Inferior parietal cortex (tissue), 1 donor: ENCODE results near the gene TMEM63C.
A peak's percentile ranks its signal among the peaks of the same experiment; 100 is the strongest.
"Not testable (repeated sequence)": the region's sequence is repeated elsewhere in the genome, so short reads cannot be mapped to it uniquely, and the experiment has no call there.

Experiments
- DNase-seq: peaks from one replicate; pipeline ENCODE4 v3.0.0-alpha.2; 2016; ENCODE audit errors: extremely low spot score

The TMEM63C gene

DNA sequence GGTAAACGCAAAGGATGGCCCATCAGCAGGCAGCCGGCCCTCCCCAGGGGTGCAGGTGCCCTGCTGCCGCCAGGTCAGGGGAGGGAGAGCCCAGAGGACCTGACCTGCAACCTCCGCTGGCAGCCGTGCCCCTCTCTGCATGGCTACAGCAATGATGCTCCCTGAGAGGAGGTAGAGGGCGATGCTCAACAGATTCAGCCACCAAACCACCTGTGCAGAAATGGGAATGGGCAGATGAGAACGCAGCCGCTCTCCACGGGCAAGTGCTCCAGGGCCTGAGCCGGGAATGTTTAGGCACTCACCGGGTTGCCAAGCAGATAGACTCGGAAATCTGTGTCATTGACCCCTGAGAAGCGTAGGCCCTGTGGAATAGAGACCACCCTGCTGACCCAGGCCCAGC, 98.1 kb downstream of the TMEM63C start:
- no peak for DNase-seq

- not testable (repeated sequence) for DNase-seq
Measured at GRCh38 chr14:77280921-77281320, 99.3 kb downstream of the TMEM63C start.

DNA sequence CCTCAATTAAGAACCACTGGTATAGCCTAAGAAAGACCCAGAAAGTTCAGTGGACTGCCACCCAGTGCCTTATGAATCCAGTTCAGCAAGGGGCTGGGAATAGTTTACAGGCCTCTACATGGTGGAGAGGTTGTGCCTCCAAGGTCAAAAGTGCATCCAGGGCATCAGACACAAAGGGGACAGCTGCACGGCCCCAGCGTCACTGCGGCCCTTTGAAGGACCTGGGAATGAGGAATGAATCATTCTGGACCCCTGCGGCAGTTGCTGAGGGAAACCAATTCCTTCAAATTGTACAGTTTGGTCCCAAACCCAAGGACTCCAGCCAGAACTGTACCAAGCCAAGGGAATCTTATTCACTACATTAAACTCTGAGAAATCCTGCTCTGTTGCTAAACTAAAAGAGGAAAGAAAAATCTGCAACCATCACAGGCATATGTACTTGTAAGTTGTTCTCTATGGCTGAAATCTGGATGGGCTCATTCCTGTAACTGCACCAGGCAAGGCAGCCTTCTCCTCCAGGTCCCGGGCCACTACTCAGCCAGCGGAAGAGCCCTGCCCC, 100.3 kb downstream of the TMEM63C start:
- DNase-seq, result no peak

DNA sequence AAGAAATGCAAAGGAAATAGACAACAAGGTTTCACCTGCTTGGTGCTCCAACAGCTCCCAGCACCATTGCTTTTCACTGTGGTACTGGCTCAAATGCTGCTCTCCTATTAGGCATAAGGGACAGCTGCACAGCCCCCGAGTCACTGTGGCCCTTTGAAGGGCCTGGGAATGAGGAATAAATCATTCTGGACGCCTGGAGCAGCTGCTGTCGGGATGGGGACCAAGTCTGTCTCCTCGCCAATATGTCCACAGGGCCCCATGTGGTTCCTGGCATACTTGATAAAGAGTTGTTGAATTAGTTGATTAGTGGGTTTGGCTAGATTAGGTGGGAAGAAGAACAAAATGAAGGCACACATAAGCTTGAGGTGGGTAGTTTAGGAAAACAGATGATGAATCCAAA, 102.5 kb downstream of the TMEM63C start:
- DNase-seq, result no peak

GRCh38 chr14:77284466-77284865, 102.9 kb downstream of the TMEM63C start:
- no peak for DNase-seq

- no peak for DNase-seq
Measured at GRCh38 chr14:77286576-77286975, 105.0 kb downstream of the TMEM63C start.

GRCh38 chr14:77290705-77291104, 109.1 kb downstream of the TMEM63C start:
- no peak for DNase-seq

GRCh38 chr14:77296155-77296554, 114.6 kb downstream of the TMEM63C start:
- no peak for DNase-seq

DNA sequence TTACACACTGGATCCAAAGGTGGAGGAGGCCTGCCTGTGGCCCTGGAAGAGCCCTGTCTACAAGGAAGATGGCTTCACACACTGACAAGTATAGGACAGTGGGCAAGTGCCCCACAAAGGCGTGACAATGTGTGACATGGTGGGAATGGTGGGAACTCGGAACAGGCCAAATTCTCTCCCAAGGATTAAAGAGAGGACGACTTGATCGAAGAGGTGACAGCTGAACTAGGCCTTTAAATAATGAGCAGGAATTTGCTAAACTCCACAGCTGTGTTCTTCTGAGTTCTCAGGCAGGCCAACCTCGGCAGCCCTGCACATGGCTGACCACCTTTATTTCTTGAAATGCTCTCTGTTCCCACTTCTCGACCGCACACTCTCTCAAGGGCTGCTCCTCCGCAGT, 115.3 kb downstream of the TMEM63C start:
- no peak for DNase-seq

DNA sequence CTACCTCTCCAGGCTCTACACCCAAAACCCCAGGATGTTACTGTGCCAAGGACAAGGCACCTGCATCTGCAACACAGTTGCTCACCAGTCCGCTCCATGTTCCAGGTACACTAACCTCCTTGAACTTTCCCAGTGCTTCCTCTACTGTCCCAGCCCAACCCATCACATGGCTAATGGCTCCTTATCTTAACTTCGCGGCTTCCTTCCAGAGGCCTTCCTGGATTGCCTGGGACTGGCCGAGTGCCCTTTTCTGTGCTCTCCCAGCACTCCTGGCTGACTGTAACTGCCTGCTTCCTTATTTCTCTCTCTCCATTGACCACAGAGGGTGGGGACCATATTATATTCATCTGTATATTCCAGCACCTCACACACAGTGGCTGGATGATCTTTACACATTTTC, 118.2 kb downstream of the TMEM63C start:
- no peak for DNase-seq

GRCh38 chr14:77301103-77301502, 119.5 kb downstream of the TMEM63C start:
- DNase-seq, result peak; percentile 93

- DNase-seq, result no peak
Measured at GRCh38 chr14:77302926-77303325, 121.3 kb downstream of the TMEM63C start.

- peak; percentile 63 for DNase-seq
Measured at GRCh38 chr14:77303417-77304156, 122.0 kb downstream of the TMEM63C start.

- DNase-seq, result peak; percentile 50
Measured at GRCh38 chr14:77305696-77306095, 124.1 kb downstream of the TMEM63C start.

DNA sequence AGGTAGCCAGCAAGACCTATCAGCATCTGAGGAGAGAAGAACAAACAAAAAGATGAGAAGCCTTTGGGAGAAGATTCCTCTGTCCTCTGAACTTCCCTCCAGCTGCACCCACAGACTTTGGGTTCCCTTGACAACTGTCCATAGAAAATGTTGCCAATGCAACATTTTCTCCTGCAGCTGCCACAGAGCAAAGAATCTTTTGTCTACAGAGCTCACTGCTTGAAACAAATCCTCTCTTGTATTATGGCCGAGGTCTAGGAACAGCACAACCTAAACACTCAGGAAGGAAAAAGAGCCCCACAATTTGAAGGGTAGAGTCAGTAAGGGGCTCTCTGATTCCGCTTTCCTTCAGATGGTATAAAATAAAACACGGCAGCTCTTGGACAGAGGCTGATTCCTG, 124.8 kb downstream of the TMEM63C start:
- DNase-seq, result peak; percentile 88

- peak; percentile 67 for DNase-seq
Measured at GRCh38 chr14:77306851-77307496, 125.4 kb downstream of the TMEM63C start.
